ENCODE measurements around the gene ASPHD1. TPM values are rescaled to one million over a fixed set of nuclear protein-coding genes. Genes with fewer than 3 reads are reported as not detected.
"Not testable (repeated sequence)": the region's sequence is repeated elsewhere in the genome, so short reads cannot be mapped to it uniquely, and the experiment has no call there.

ASPHD1 gene
- polyA plus RNA-seq, 2 of the 4 experiments (the other 2 are of a cell fraction): 4.6 to 20.6 TPM

DNA sequence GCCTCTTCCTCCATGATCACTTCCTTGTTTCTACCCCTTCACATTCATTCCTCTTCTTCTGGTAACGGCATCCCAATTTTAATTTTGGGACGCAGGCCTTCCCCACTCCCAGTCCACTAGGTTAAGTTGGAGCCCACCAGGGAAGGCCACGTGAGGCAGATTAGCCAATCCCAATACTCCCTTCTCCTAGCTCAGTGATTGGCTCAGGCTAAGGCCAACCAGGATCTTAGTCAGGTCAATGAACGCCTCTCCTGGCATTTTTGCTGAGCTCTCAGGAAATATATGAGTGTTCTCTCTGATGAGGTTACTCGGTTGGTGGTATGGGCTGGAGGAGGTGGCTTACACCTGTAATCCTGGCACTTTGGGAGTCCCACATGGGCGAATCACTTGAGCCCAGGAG lies 16.3 kb upstream of the ASPHD1 start:
- no peak for FAIRE-seq
- POLR2A ChIA-PET: no interaction called here
- 84% methylated on average over 6 of the region's 6 CpGs for WGBS (ENCODE audit: missing lambda C conversion rate)

DNA sequence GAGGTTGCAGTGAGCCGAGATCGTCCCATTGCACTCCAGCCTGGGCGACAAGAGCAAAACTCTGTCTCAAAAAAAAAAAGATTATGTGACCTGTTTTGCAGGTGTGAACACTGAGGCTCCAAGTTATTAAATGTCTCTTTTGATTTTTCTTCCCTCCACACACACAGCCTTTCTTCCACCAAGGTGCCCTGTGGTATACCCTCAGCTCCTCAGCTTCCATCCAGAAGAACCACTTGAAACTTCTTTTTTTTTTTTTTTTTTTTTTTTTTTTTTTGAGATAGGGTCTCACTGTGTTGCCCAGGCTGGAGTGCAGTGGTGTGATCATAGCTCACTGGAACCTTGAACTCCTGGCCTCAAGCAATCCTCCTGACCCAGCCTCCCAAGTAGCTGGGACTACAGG lies 10.9 kb upstream of the ASPHD1 start:
- H3K4me3 ChIP-seq; H3K9me3 ChIP-seq; DNase-seq (ENCODE audit: low read depth in 1 of 2, low spot score in 1 of 2); H3K27ac ChIP-seq; H3K4me1 ChIP-seq; FAIRE-seq; POLR2A ChIA-PET; ATAC-seq; H3K4me2 ChIP-seq: not testable (repeated sequence)
- 88% methylated on average over 3 of the region's 3 CpGs for WGBS (ENCODE audit: missing lambda C conversion rate)
- CTCF ChIA-PET: interaction anchor here (0.6 to 2.3 kb wide), 6 partner anchors 10 to 1892 kb away, joined by 3 to 7 read pairs (median 4); partner anchors contain the start of gene SEZ6L2

More for the DNA sequence above, 16.3 kb upstream of the ASPHD1 start:
- no peak for ATAC-seq
- Histone ChIP-seq H3K4me2 (no peak overlapping the region), H3K4me3 (no peak overlapping the region), H3K9me3 (no peaks in the 10 kb centered on the region), H3K4me1 (no peaks in the 10 kb centered on the region), H3K27ac (no peak overlapping the region)
- CTCF ChIA-PET: interaction anchor here (0.6 to 3.7 kb wide), 5 partner anchors 12 to 148 kb away, joined by 3 to 9 read pairs (median 4); partner anchors contain the start of genes CDIPT and TLCD3B
- TF ChIP-seq, protein P1, sequence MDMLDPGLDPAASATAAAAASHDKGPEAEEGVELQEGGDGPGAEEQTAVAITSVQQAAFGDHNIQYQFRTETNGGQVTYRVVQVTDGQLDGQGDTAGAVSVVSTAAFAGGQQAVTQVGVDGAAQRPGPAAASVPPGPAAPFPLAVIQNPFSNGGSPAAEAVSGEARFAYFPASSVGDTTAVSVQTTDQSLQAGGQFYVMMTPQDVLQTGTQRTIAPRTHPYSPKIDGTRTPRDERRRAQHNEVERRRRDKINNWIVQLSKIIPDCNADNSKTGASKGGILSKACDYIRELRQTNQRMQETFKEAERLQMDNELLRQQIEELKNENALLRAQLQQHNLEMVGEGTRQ (IDR thresholded peaks at IDR 0.05): peak; percentile 39; the same call in 1 of the 2 replicates
- no peak for TF ChIP-seq ZSCAN20 (CRISPR knock-in tag; IDR thresholded peaks at IDR 0.05)
- no peak for DNase-seq (ENCODE audit: low read depth in 1 of 2, low spot score in 1 of 2)

DNA sequence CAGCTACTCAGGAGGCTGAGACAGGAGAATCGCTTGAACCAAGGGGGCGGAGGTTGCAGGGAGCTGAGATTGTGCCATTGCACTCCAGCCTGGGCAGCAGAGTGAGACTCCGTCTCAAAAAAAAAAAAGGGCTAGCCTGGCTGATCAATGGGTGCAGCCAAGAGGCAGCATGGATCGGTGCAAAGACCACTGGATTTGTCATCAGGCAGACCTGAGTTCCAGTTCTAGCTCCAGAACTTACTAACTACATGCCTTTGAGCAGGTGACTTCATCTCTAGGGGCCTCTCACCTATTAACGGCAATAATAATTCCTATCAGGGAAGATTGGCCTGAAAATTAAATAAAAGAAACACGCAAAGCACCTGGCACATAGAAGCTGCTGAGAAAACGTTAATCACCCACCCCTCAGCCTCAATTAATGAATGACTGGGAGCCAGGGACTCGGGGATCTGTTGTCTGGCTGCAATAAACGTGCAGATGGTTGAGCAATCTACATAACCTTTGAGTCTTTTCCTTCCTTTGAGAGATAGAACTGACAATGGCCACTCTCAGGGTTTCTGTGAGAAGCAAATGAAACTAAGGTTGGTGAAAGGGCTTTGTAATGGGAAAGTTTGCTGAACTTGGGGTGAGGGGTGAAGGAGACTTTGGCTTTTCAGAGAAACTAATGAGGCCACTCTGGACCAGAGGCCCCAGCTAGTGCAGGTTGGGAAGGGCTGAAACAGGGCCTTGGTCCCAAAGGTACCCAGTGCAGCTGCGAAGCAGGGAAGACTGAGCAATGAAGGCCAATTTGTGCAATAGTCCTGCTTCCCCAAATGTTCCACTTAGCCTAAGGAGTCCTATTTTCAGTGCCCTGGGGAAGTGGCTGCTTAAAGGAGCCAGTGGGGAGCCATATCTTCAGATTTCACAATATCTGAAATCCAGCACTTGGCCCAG lies 8.5 kb upstream of the ASPHD1 start:
- Histone ChIP-seq H3K27ac (no peak overlapping the region), H3K4me3 (no peak overlapping the region), H3K9me3 (no peaks in the 10 kb centered on the region), H3K4me2 (no peak overlapping the region), H3K4me1 (no peaks in the 10 kb centered on the region)
- DNase-seq (ENCODE audit: low read depth in 1 of 2, low spot score in 1 of 2) (no peak), FAIRE-seq (no peak), ATAC-seq (peak; percentile 20 to 44; a peak in 2 of 6 replicates)
- 69% methylated on average over 10 of the region's 10 CpGs for WGBS (ENCODE audit: missing lambda C conversion rate)
- TF ChIP-seq HDAC2 (IDR thresholded peaks at IDR 0.05) (no peak), HOXA7 (CRISPR knock-in tag; IDR thresholded peaks at IDR 0.05) (no peak)
- POLR2A ChIA-PET: no interaction called here
- CTCF ChIA-PET: interaction anchor here (0.5 to 1.2 kb wide), 4 partner anchors 9 to 98 kb away, joined by 3 read pairs; partner anchors contain the start of gene ASPHD1

DNA sequence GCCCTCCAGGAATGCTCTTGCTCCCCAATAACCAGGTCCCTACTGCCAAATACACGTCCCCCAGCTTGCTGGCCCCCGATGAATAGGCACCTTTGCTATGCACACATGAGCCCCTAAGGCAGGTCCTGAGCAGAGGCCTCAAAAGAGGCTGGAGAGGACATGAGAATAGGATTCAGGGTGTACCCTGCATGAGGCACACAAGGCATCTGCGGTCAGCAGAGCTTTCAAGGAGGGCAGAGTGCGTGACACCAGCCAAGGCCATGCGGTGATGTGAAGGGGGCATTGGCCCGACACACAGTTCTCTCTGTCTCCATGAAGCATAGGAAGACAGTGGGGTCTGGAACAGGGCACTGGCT lies 7.9 kb upstream of the ASPHD1 start:
- TF ChIP-seq FOSL2 (IDR thresholded peaks at IDR 0.05) (no peak), FOSL2 (CRISPR knock-in tag; IDR thresholded peaks at IDR 0.05) (no peak), EP300 (IDR thresholded peaks at IDR 0.05) (no peak), FOSB (CRISPR knock-in tag; IDR thresholded peaks at IDR 0.05) (no peak), JUNB (IDR thresholded peaks at IDR 0.05) (no peak)
- TF ChIP-seq, protein P1 (IDR thresholded peaks at IDR 0.05): no peak
- ATAC-seq (peak in 1 of 2 experiments; percentile 19; a peak in 1 of 6 replicates), DNase-seq (ENCODE audit: low read depth in 1 of 2, low spot score in 1 of 2) (no peak), FAIRE-seq (no peak)
- H3K9me3 ChIP-seq: no peaks in the 10 kb centered on the region
- WGBS (ENCODE audit: missing lambda C conversion rate): 71% methylated on average over 6 of the region's 6 CpGs
- H3K4me2 ChIP-seq: no peak overlapping the region
- ChIA-PET CTCF (interaction anchor here (1.2 kb wide), 1 partner anchor 8 kb away, joined by 3 read pairs; the partner anchor contains the start of gene ASPHD1), POLR2A (no interaction called here)
- no peak overlapping the region for H3K4me3 ChIP-seq
- H3K27ac ChIP-seq: no peak overlapping the region
- no peaks in the 10 kb centered on the region for H3K4me1 ChIP-seq

DNA sequence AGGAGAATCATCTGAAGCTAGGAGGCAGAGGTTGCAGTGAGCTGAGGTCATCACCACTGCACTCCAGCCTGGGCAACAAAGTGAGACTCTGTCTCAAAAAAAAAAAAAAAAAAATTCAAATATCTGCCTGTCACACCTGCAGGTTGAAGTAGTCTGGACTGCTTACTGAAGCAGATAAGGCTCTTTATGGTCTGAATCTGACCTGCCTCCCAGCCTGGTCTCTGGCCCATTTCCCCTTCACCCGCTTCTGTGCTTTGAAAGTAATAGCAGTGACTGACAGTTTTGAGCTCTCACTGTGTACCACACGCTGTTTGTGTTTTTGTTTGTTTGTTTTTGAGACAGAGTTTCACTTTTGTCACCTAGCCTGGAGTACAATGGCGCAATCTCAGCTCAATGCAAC lies 6.7 kb upstream of the ASPHD1 start:
- CTCF ChIA-PET: interaction anchor here (0.9 kb wide), 1 partner anchor 112 kb away, joined by 9 read pairs; no protein-coding TSS in a partner anchor
- no peak for FAIRE-seq
- WGBS (ENCODE audit: missing lambda C conversion rate): 84% methylated on average over 3 of the region's 3 CpGs

More for the DNA sequence above, 6.7 kb upstream of the ASPHD1 start:
- no peak overlapping the region for H3K27ac ChIP-seq
- H3K4me1 ChIP-seq: peaks cover under 1% of the 10 kb centered on the region; the same call in 1 of the 3 replicates
- TF ChIP-seq RNF2 (IDR thresholded peaks at IDR 0.05; ENCODE audit: borderline replicate concordance, low read depth): no peak
- TF ChIP-seq, protein P2, sequence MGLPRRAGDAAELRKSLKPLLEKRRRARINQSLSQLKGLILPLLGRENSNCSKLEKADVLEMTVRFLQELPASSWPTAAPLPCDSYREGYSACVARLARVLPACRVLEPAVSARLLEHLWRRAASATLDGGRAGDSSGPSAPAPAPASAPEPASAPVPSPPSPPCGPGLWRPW (IDR thresholded peaks at IDR 0.05): no peak
- no peak for TF ChIP-seq RFX5 (IDR thresholded peaks at IDR 0.05)
- TF ChIP-seq EP300 (IDR thresholded peaks at IDR 0.05): no peak
- no peak for TF ChIP-seq ESRRA (IDR thresholded peaks at IDR 0.05; ENCODE audit: borderline replicate concordance, low read length)
- TF ChIP-seq ZC3H11A (IDR thresholded peaks at IDR 0.05): no peak
- TF ChIP-seq, protein P3, sequence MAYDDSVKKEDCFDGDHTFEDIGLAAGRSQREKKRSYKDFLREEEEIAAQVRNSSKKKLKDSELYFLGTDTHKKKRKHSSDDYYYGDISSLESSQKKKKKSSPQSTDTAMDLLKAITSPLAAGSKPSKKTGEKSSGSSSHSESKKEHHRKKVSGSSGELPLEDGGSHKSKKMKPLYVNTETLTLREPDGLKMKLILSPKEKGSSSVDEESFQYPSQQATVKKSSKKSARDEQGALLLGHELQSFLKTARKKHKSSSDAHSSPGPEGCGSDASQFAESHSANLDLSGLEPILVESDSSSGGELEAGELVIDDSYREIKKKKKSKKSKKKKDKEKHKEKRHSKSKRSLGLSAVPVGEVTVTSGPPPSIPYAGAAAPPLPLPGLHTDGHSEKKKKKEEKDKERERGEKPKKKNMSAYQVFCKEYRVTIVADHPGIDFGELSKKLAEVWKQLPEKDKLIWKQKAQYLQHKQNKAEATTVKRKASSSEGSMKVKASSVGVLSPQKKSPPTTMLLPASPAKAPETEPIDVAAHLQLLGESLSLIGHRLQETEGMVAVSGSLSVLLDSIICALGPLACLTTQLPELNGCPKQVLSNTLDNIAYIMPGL (CRISPR knock-in tag; IDR thresholded peaks at IDR 0.05; ENCODE audit: borderline replicate concordance): no peak
- TF ChIP-seq NR3C1 (IDR thresholded peaks at IDR 0.05): no peak
- no peak for TF ChIP-seq RCOR1 (IDR thresholded peaks at IDR 0.05; ENCODE audit: low read depth, low read length)
- no peaks in the 10 kb centered on the region for H3K9me3 ChIP-seq
- POLR2A ChIA-PET: no interaction called here
- no peak overlapping the region for H3K4me2 ChIP-seq
- no peak for DNase-seq (ENCODE audit: low read depth in 1 of 2, low spot score in 1 of 2)
- H3K4me3 ChIP-seq: no peak overlapping the region
- ATAC-seq: no peak
